GM19035 (cell line): ENCODE data around the gene RIF1.
"Not testable (repeated sequence)": the region's sequence is repeated elsewhere in the genome, so short reads cannot be mapped to it uniquely, and the experiment has no call there.

Experiments used
- ATAC-seq: cut with Tn5 transposase; IDR thresholded peaks from one replicate; pipeline ENCODE4 v1.9.1; 2021; ENCODE audit not compliant: unreplicated experiment

RIF1 gene

GRCh38 chr2:151408788-151409600, 708 bp upstream of the RIF1 start:
- no peak for ATAC-seq

GRCh38 chr2:151410485-151410834, 758 bp downstream of the RIF1 start:
- ATAC-seq = peak; percentile 41

GRCh38 chr2:151417650-151418049, 7.9 kb downstream of the RIF1 start:
- no peak for ATAC-seq

GRCh38 chr2:151421681-151422080, 12.0 kb downstream of the RIF1 start:
- not testable (repeated sequence) for ATAC-seq

GRCh38 chr2:151422917-151423439, 13.3 kb downstream of the RIF1 start:
- ATAC-seq = peak; percentile 76

DNA sequence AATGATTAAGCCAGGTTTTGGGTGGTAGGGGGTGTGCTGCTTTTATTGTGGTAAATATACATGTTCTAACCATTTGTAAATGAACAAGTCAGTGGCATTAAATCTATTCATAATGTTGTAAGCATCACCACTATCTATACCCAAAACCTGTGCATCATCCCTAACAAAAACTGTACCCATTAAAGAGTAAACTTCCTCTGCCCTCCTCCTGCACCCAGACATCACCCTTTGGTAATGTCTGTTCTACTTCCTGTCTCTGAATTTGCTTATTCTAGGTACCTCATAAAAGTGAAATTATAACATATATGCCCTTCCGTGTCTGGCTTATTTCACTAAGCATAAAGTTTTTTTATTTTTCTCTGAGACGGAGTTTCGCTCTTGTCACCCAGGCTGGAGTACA, 14.1 kb downstream of the RIF1 start:
- no peak for ATAC-seq

DNA sequence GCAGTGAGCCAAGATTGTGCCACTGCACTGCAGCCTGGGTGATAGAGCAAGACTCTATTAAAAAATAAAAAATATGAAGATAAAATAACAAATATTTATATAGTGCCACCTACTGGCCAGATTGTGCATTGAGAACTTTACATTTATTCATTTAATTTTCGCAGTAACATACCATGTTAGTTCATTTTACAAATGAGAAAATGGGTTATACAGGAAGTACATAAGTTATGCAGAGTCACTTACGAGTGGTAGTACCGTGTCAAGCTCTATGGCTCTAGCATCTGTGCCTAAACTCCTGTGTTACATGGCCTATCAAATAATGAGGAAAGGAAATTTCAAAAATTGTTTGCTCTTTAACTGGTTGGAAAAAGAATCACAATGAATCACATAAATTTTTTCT, 27.9 kb downstream of the RIF1 start:
- ATAC-seq = peak; percentile 49

DNA sequence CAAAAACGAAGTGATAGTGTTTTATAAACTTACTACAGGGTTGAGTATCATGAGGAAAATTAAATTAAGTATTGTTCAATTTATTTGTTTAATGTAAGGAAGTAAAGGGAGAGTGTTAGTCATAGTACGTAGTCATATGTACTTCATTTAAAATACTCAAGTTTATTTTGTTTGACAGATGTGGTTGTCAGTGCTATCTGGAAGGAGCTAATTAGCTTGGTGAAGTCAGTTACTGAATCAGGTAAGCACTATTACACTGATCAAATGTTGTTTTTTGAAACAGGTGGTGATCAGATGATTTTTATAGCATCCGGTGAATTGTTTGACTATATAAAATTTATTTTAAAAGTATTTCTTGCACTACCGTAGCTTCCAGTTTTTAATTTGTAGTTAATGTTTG, 28.8 kb downstream of the RIF1 start:
- no peak for ATAC-seq

DNA sequence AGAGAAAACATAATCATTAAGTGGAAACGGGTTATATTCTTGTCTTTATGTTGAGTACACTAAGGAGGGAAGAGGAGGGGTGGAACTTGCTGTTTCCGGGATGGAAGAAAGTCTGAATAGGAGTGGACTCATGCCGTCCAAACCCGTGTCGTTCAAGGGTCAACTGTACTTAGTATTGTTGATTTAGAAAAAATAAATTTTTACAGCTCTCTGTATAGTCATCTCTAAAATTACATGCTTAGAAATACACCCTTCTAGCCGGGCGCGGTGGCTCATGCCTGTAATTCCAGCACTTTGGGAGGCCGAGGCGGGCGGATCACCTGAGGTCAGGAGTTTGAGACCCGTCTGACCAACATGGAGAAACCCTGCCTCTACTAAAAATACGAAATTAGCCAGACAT, 29.4 kb downstream of the RIF1 start:
- no peak for ATAC-seq

GRCh38 chr2:151459358-151459757, 49.7 kb downstream of the RIF1 start:
- no peak for ATAC-seq

DNA sequence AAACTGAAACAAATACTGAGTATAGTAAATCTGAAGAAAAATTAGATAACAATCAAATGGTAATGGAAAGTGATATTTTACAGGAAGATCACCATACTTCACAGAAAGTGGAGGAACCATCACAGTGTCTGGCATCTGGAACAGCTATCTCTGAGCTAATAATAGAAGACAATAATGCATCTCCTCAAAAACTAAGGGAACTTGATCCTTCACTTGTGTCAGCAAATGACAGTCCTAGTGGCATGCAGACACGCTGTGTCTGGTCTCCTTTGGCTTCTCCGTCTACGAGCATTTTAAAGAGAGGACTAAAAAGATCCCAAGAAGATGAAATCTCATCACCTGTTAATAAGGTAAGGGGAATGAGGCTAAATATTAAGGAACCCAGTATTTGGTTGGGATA, 56.1 kb downstream of the RIF1 start:
- ATAC-seq = no peak

- ATAC-seq = no peak
These were observed 60.9 kb downstream of the RIF1 start for GRCh38 chr2:151470556-151470955.

GRCh38 chr2:151472966-151473365, 63.3 kb downstream of the RIF1 start:
- no peak for ATAC-seq

DNA sequence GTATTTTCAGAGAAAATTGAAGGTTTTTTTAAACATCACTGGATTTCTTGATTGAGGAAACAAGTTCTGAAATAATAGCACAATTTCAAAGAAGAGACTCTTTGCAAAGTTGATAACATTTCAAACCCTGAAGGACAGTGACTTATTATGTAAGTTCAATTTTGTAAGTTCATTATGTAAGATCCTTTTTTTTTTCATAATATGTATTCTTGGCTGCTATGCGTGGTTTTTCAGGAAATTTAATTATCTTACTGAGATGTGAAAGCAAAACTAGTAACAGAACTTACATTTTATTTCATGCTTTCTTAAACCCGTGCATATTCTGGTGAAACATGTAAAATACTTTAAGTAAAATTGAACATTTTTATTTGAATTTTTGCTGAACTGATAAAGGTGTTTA, 65.4 kb downstream of the RIF1 start:
- ATAC-seq = no peak

GRCh38 chr2:151476287-151476686, 66.6 kb downstream of the RIF1 start:
- ATAC-seq = no peak

DNA sequence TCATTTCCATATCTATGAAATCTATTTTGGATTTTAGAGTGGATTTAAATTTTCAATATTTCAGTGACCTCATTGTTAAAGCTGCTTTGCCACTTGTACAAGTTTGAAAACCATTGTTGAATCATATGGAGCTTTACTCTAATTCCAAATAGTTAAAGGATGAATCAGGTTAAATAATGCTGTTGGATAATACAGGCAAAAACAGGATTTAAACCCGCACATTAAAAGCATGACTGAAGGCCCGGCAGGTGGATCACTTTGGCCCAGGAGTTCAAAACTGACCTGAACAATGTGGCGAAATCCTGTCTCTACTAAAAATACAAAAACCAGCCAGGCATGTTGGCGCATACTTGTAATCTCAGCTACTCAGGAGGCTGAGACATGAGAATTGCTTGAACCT, 68.3 kb downstream of the RIF1 start:
- no peak for ATAC-seq

DNA sequence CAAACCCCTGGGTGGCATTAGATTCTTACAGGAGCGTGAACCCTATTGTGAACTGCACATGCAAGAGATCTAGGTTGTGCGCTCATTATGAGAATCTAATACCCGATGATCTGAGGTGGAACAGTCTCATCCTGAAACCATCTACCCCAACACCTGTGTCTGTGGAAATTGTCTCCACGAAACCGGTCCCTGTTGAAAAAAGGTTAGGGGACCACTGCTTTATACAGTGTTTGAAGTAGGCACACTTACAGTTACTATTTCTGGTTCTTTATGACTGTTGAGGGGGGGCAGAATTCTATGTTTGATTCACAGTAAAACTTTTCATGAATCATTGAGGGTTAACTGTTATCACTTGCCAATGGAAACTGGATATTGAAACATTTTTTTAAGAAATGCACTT, 72.0 kb downstream of the RIF1 start:
- no peak for ATAC-seq

DNA sequence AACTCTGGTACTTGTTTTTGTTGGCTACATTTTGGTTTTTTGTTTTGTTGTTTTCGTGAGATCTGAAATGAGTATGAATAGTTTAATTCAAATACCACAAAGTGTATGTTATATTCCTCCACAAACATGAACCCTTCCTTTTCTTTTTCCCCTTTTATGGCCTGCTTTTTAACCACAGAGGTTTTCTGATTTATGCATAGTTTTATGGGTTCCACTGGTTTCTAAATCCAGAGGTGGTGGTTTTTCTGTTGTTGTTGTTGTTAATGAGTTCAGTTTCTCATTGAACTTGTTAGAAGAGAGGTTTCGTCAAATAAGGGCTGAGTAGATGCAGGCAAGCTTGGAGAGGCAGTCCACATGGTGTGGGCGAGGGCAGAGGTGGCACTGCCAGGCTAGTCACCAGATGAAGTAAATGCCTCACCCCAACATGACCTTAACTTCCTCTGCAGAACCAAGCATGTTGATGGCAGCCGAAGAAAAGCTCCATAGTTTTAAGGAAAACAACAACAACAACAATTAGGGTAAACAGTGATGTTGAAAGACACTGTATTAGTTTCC, 72.5 kb downstream of the RIF1 start:
- ATAC-seq = no peak

- no peak for ATAC-seq
These were observed 73.8 kb downstream of the RIF1 start for GRCh38 chr2:151483546-151483945.

DNA sequence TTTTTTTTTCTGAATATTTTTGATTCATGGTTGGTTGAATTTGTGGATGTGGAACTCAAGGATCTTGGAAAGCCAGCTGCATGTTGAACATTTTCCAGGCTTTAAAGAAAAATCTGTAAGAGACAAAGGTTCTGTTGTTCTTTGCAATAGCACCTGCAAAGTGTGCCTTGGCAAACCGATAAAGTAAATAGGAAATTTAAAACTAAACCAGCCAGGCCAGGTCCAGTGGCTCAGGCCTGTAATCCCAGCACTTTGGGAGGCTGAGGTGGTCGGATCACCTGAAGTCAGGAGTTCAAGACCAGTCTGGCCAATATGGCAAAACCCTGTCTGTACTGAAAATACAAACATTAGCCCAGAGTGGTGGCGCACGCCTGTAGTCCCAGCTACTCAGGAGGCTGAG, 74.4 kb downstream of the RIF1 start:
- no peak for ATAC-seq

GRCh38 chr2:151486053-151486452, 76.4 kb downstream of the RIF1 start:
- ATAC-seq = no peak

- ATAC-seq = no peak
These were observed 80.6 kb downstream of the RIF1 start for GRCh38 chr2:151490276-151490675.

DNA sequence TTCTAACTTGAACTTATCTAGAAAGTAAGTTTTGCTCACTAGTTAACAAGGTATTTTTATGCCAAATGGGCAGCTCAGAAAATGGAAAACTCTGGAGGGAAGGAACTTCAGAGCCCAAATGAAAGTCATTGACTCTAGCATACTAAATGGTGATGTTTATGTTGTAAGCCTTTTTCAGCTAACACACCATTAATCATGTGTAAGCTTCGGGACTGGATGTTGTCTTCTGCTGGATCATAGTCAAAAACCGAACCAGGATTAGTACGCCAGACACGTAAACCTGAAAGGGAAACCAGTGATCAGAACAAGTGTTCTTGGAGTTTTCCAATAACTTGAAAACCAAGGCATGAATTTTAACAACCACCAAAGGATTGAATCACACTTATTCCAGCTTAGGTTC, 81.8 kb downstream of the RIF1 start:
- no peak for ATAC-seq
